Spinal cord (tissue), 10 donors: ENCODE measurements around the gene MIER3. TPM values are rescaled to one million over a fixed set of nuclear protein-coding genes. Genes with fewer than 3 reads are reported as not detected.

ENCODE experiments used
- DNase-seq, 6 donors: peaks; one replicate each; pipeline versions ENCODE4 v3.0.0 to v3.0.0-alpha.2; 2013 to 2015; ENCODE audit warnings: low spot score in 6 of 6, low read depth in 4 of 6
- H3K27ac ChIP-seq: one replicate; pipeline ENCODE4 v1.5.1; 2013; ENCODE audit warnings: low read depth, low read length, control low read depth
- H3K27me3 ChIP-seq: one replicate; pipeline ENCODE4 v1.6.1; 2013; ENCODE audit warnings: low read length; ENCODE audit not compliant: control insufficient read depth, insufficient read depth
- H3K36me3 ChIP-seq: one replicate; pipeline ENCODE4 v1.6.1; 2013; ENCODE audit warnings: low read length; ENCODE audit not compliant: control insufficient read depth, insufficient read depth
- H3K4me1 ChIP-seq: one replicate; pipeline ENCODE4 v1.6.1; 2013; ENCODE audit warnings: low read length; ENCODE audit not compliant: control insufficient read depth, insufficient read depth
- H3K4me3 ChIP-seq: one replicate; pipeline ENCODE4 v1.5.1; 2013; ENCODE audit warnings: low read depth, low read length, control low read depth
- H3K9me3 ChIP-seq: one replicate; pipeline ENCODE4 v1.6.1; 2013; ENCODE audit warnings: low read length; ENCODE audit not compliant: control insufficient read depth, insufficient read depth
- WGBS: methylation state at CpG from one replicate; pipeline ENCODE4 v1.1.5; 2013; ENCODE audit warnings: missing lambda C conversion rate; ENCODE audit not compliant: insufficient coverage; 5-methylcytosine and 5-hydroxymethylcytosine counted together
- polyA plus RNA-seq, 2 donors: library from polyadenylated mRNA; unstranded; fragments of 120-200 nt; gene quantifications; one replicate each; pipeline ENCODE4 v1.2.1, GENCODE V29; 2013; ENCODE audit not compliant: insufficient read length in 2 of 2
- total RNA-seq, 2 donors: library from RNA; depleted of rRNA in 1 of 2; stranded (reverse); fragments of 120-200 nt in 1 of 2; fragments of >200 nt in 1 of 2; gene quantifications; one replicate each; pipeline versions ENCODE4 v1.2.3 to v1.2.4, GENCODE V29; 2013 to 2014
- donor health status: healthy.

MIER3 gene
- total and polyA plus RNA-seq, 4 donors = 17.5 to 42.6 (median 29.9) TPM

DNA sequence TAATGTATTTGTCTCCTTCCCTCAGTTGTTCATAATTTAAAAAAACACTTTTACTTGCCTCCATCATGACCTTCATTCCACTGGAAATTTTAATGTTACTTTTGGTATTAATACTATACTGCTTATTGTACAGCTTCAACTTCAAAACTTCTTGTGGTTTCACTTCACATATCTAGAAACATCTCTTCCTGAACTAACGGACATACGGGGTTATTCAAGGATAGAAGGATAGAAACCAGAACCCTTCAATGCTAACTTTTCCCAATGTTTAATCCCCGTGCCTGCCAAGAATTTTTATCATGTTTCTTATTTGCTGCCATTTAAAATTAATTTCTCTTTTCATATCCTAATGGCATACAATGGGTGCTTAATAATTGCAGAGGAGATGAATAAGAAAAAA lies 78.9 kb downstream of the MIER3 start:
- Histone ChIP-seq H3K27ac (no peak overlapping the region), H3K9me3 (no peaks in the 10 kb centered on the region), H3K27me3 (no peaks in the 10 kb centered on the region), H3K4me1 (no peaks in the 10 kb centered on the region), H3K4me3 (no peak overlapping the region), H3K36me3 (peaks cover 9% of the 10 kb centered on the region)
- WGBS = no CpG with 5 or more reads among the region's 3 CpGs
- DNase-seq = no peak

DNA sequence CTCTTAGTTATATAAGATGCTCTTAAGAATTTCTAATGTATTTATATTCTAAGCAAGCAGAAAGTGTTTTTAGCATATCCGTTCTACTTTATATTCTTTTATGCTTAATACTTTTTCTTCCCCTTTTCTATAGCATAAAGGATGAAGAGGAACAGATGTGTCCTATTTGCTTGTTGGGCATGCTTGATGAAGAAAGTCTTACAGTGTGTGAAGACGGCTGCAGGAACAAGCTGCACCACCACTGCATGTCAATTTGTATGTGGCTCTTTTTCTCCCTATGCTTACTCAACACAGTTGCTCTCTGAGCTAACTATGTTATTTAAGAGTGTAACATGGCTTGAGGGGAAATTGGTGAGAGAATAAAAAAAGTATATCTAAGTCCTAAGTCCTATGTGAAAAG lies 80.1 kb downstream of the MIER3 start:
- Histone ChIP-seq H3K4me1 (no peaks in the 10 kb centered on the region), H3K36me3 (peaks cover 9% of the 10 kb centered on the region), H3K27ac (no peak overlapping the region), H3K9me3 (no peaks in the 10 kb centered on the region), H3K4me3 (no peak overlapping the region), H3K27me3 (no peaks in the 10 kb centered on the region)
- WGBS = no CpG with 5 or more reads among the region's 2 CpGs
- no peak for DNase-seq

Other genes starting within 250 kb of the MIER3 start
- gene MAP3K1, start 136.6 kb downstream of the MIER3 start, total RNA-seq = 10 to 100 TPM; 31.7 to 47.6 TPM
- 10 to 100 TPM; 17.0 to 18.2 TPM for gene MAP3K1, start 136.6 kb downstream of the MIER3 start, polyA plus RNA-seq
- 10 to 100 TPM; 10.7 to 13.4 TPM for gene SETD9, start 42.5 kb downstream of the MIER3 start, total RNA-seq
- gene SETD9, start 42.5 kb downstream of the MIER3 start, polyA plus RNA-seq = 10 to 100 TPM in 1 of 2 donors, 1 to 10 TPM in 1; 9.6 to 14.5 TPM
- 100 to 1,000 TPM; 137 to 147 TPM for gene GPBP1, start 221.9 kb upstream of the MIER3 start, total RNA-seq
- gene GPBP1, start 221.9 kb upstream of the MIER3 start, polyA plus RNA-seq = 100 to 1,000 TPM; 119 to 128 TPM